RWPE2 (cell line): ENCODE results near the gene GPR183.

ENCODE experiments used
- ATAC-seq: fragments of 200-7000 bp; cut with Tn5 transposase; 3 replicates; pipeline ENCODE4 v1.9.1; 2021; ENCODE audit warnings: low read depth
- DNase-seq: peaks from one replicate; pipeline ENCODE4 v3.0.0-alpha.2; 2020; ENCODE audit warnings: low spot score
- H3K27ac ChIP-seq: fragments of 450-650 bp; 2 replicates; pipeline ENCODE4 v1.5.1; 2017; ENCODE audit warnings: mild to moderate bottlenecking; ENCODE audit not compliant: poor library complexity, severe bottlenecking
- H3K27me3 ChIP-seq: fragments of 250-450 bp; sonication (Bioruptor Pico); 2 replicates; pipeline ENCODE4 v1.5.1; 2021; ENCODE audit warnings: mild to moderate bottlenecking, moderate library complexity; ENCODE audit not compliant: insufficient read depth, poor library complexity, severe bottlenecking
- H3K36me3 ChIP-seq: fragments of 250-450 bp; sonication (Bioruptor Pico); 2 replicates; pipeline ENCODE4 v1.5.1; 2020; ENCODE audit warnings: low read depth, mild to moderate bottlenecking, moderate library complexity
- H3K4me1 ChIP-seq: fragments of 250-450 bp; sonication (Bioruptor Pico); 2 replicates; pipeline ENCODE4 v1.5.1; 2021; ENCODE audit warnings: mild to moderate bottlenecking, moderate library complexity; ENCODE audit not compliant: insufficient read depth, poor library complexity, severe bottlenecking
- H3K4me3 ChIP-seq: fragments of 250-450 bp; sonication (Bioruptor Pico); 2 replicates; pipeline ENCODE4 v1.5.1; 2021; ENCODE audit warnings: mild to moderate bottlenecking, moderate library complexity; ENCODE audit not compliant: severe bottlenecking
- H3K9me3 ChIP-seq: fragments of 250-450 bp; sonication (Bioruptor Pico); 2 replicates; pipeline ENCODE4 v1.5.1; 2021; ENCODE audit warnings: mild to moderate bottlenecking, moderate library complexity; ENCODE audit not compliant: severe bottlenecking
- CTCF ChIP-seq: fragments of 450-650 bp; IDR thresholded peaks from one replicate; pipeline ENCODE4 v1.5.1; 2017; ENCODE audit warnings: mild to moderate bottlenecking, moderate library complexity; ENCODE audit not compliant: poor library complexity, severe bottlenecking

The GPR183 gene

GRCh38 chr13:99295488-99296252 is 11.5 kb downstream of the GPR183 start:
- H3K27me3 ChIP-seq: no peaks in the 10 kb centered on the region
- no peaks in the 10 kb centered on the region for H3K9me3 ChIP-seq
- H3K4me3 ChIP-seq: no peak overlapping the region
- DNase-seq (no peak), ATAC-seq (no peak)
- no peaks in the 10 kb centered on the region for H3K4me1 ChIP-seq
- H3K27ac ChIP-seq: no peak overlapping the region
- H3K36me3 ChIP-seq: 0 out of 2 replicates have a peak, but pooled peaks cover 4% of the 10 kb centered on the region
- TF ChIP-seq CTCF: no peak

DNA sequence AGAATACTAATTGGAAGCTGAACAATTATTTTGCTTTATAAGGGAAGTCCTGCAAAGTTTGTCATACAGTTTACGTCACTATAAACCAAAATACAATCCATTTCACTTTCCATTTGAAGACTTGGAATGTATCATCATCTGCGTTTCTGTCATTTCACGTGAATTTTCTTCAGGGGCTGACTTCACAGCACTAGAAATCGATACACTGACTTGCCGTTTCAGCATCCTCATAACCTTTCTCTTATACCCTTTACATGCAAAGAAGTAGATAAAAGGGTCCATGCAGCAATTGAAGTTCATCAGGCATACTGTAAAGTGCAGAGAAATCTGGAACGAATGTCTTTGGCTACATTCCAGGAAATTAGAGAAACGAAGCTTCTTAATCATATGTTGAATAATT is 12.2 kb downstream of the GPR183 start:
- TF ChIP-seq CTCF: no peak
- Histone ChIP-seq H3K4me3 (no peak overlapping the region), H3K36me3 (0 out of 2 replicates have a peak, but pooled peaks cover 4% of the 10 kb centered on the region), H3K4me1 (no peaks in the 10 kb centered on the region), H3K9me3 (no peaks in the 10 kb centered on the region), H3K27ac (no peak overlapping the region), H3K27me3 (no peaks in the 10 kb centered on the region)
- ATAC-seq (no peak), DNase-seq (no peak)

GRCh38 chr13:99294198-99294597 is 13.0 kb downstream of the GPR183 start:
- Histone ChIP-seq H3K9me3 (no peaks in the 10 kb centered on the region), H3K27ac (no peak overlapping the region), H3K4me1 (no peaks in the 10 kb centered on the region), H3K36me3 (0 out of 2 replicates have a peak, but pooled peaks cover 4% of the 10 kb centered on the region), H3K27me3 (no peaks in the 10 kb centered on the region), H3K4me3 (no peak overlapping the region)
- no peak for DNase-seq
- no peak for ATAC-seq
- TF ChIP-seq CTCF: no peak

DNA sequence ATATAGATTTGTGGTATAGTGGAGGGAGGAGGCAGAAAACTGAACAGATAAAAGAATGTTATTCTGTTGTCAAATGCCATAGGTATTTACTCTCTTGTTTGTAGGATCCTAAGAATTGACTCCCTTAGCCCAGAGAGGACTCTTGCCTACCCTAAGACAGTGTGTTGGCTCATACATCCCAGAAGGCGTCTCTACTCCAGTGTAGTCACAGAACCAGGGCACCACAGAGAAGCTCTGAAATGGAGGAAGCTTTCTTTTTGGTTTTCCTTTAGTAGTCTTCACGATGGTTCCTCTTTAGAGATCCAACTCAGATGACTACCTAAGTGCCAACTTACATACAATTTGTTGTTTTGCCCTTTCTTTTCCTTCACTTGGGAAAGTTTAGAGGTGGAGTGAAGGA is 14.0 kb downstream of the GPR183 start:
- H3K27me3 ChIP-seq: no peaks in the 10 kb centered on the region
- ATAC-seq: no peak
- 0 out of 2 replicates have a peak, but pooled peaks cover 4% of the 10 kb centered on the region for H3K36me3 ChIP-seq
- no peak overlapping the region for H3K27ac ChIP-seq
- no peaks in the 10 kb centered on the region for H3K4me1 ChIP-seq
- no peak for DNase-seq
- H3K9me3 ChIP-seq: no peaks in the 10 kb centered on the region
- no peak for TF ChIP-seq CTCF
- no peak overlapping the region for H3K4me3 ChIP-seq

GRCh38 chr13:99290894-99291293 is 16.3 kb downstream of the GPR183 start:
- Histone ChIP-seq H3K4me3 (no peak overlapping the region), H3K9me3 (no peaks in the 10 kb centered on the region), H3K36me3 (no peaks in the 10 kb centered on the region), H3K27ac (no peak overlapping the region), H3K4me1 (no peaks in the 10 kb centered on the region), H3K27me3 (no peaks in the 10 kb centered on the region)
- ATAC-seq: no peak
- TF ChIP-seq CTCF: no peak
- no peak for DNase-seq
